Neutrophil (primary cell): ENCODE measurements around the gene ZC3H12A.

ENCODE experiments used
- H3K27ac ChIP-seq: fragments of 200-600 bp; sonication (generic); 2 replicates; pipeline ENCODE4 v1.5.1; 2016; ENCODE audit warnings: mild to moderate bottlenecking, moderate library complexity
- H3K27me3 ChIP-seq: fragments of 200-600 bp; sonication (generic); 2 replicates; pipeline ENCODE4 v1.6.0; 2016; ENCODE audit warnings: mild to moderate bottlenecking
- H3K36me3 ChIP-seq: fragments of 200-600 bp; sonication (generic); 2 replicates; pipeline ENCODE4 v1.5.1; 2017
- H3K4me1 ChIP-seq, 2 experiments: fragments of 200-600 bp in 1 of 2; sonication (generic) in 1 of 2; 1 replicate in 1 of 2; 2 replicates in 1 of 2; pipeline versions ENCODE4 v1.5.1 to v1.6.1; 2013 to 2016; ENCODE audit warnings: low read depth in 1 of 2, low read length in 1 of 2, mild to moderate bottlenecking in 1 of 2, moderate library complexity in 1 of 2; ENCODE audit not compliant: control insufficient read depth in 1 of 2, insufficient read depth in 1 of 2
- H3K4me3 ChIP-seq, 2 experiments: fragments of 200-600 bp in 1 of 2; sonication (generic) in 1 of 2; 1 replicate in 1 of 2; 2 replicates in 1 of 2; pipeline ENCODE4 v1.5.1; 2013 to 2016; ENCODE audit warnings: low read depth in 1 of 2, low read length in 1 of 2, mild to moderate bottlenecking in 1 of 2, moderate library complexity in 1 of 2
- H3K9me3 ChIP-seq: fragments of 200-600 bp; sonication (generic); 2 replicates; pipeline ENCODE4 v1.5.1; 2016
- CTCF ChIP-seq: fragments of 200-600 bp; sonication (generic); IDR thresholded peaks from 2 replicates; pipeline ENCODE4 v1.5.1; 2016; ENCODE audit warnings: antibody characterized with exemption

The ZC3H12A gene

GRCh38 chr1:37477198-37477931 lies 3.0 kb downstream of the ZC3H12A start:
- Histone ChIP-seq H3K9me3 (no peaks in the 10 kb centered on the region), H3K4me3 (peak overlapping the region; percentile 89 to 99), H3K4me1 (peaks cover 80% of the 10 kb centered on the region in 2 experiments), H3K27ac (peak overlapping the region; percentile 94), H3K36me3 (peaks cover 61% of the 10 kb centered on the region), H3K27me3 (peaks cover 9% of the 10 kb centered on the region)
- no peak for TF ChIP-seq CTCF

- H3K36me3 ChIP-seq = peaks cover 66% of the 10 kb centered on the region
- no peak for TF ChIP-seq CTCF
- H3K27ac ChIP-seq = peak overlapping the region; percentile 94
- no peaks in the 10 kb centered on the region for H3K9me3 ChIP-seq
- peak overlapping the region; percentile 89 to 99 for H3K4me3 ChIP-seq
- H3K27me3 ChIP-seq = peaks cover 6% of the 10 kb centered on the region
- H3K4me1 ChIP-seq = peaks cover 78 to 79% of the 10 kb centered on the region in 2 experiments
These were observed 3.6 kb downstream of the ZC3H12A start for GRCh38 chr1:37477946-37478345.

- H3K27ac ChIP-seq = peak overlapping the region; percentile 94
- H3K4me1 ChIP-seq = peaks cover 73% of the 10 kb centered on the region in 2 experiments
- peak overlapping the region; percentile 89 to 99 for H3K4me3 ChIP-seq
- peaks cover under 1% of the 10 kb centered on the region for H3K27me3 ChIP-seq
- H3K36me3 ChIP-seq = peaks cover 72% of the 10 kb centered on the region
- TF ChIP-seq CTCF = no peak
- no peaks in the 10 kb centered on the region for H3K9me3 ChIP-seq
These were observed 4.1 kb downstream of the ZC3H12A start for GRCh38 chr1:37478451-37478881.

- Histone ChIP-seq H3K27me3 (no peaks in the 10 kb centered on the region), H3K27ac (peak overlapping the region; percentile 94), H3K9me3 (no peaks in the 10 kb centered on the region), H3K4me1 (peaks cover 69% of the 10 kb centered on the region in 2 experiments), H3K36me3 (peaks cover 76% of the 10 kb centered on the region), H3K4me3 (peak overlapping the region; percentile 89 to 99)
- no peak for TF ChIP-seq CTCF
These were observed 4.5 kb downstream of the ZC3H12A start for GRCh38 chr1:37478890-37479254.

GRCh38 chr1:37479255-37480124 lies 5.1 kb downstream of the ZC3H12A start:
- Histone ChIP-seq H3K9me3 (no peaks in the 10 kb centered on the region), H3K27me3 (no peaks in the 10 kb centered on the region), H3K4me3 (peak overlapping the region; percentile 89 to 99), H3K4me1 (peaks cover 66 to 67% of the 10 kb centered on the region in 2 experiments), H3K27ac (peak overlapping the region; percentile 94), H3K36me3 (peaks cover 82% of the 10 kb centered on the region)
- no peak for TF ChIP-seq CTCF
